ENCODE data around the gene MCL1.

Gene MCL1

DNA sequence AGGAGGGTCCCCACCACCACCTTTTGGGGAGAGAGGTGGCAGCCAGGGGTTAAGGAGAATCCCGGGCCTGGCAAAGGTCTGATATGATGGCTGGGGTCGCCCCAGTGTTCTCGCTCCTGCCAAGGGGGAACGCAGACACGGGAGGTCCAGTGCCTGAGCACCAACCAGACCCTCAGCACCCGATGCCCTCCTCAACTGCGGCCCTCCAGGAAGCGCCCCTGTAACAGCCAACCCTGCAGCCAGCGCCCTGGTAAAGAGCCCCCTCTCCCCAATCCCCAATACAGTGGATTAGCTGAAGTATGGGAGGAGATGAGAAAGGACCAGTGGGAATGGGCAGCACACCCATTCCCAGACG, 19.8 kb downstream of the MCL1 start:
- Mint-ChIP-seq H3K4me3 (peak overlapping the region; percentile 73), H3K27ac (peak overlapping the region; percentile 100), H3K27me3 (ENCODE audit: low read depth) (no peaks in the 10 kb centered on the region), H3K4me1 (ENCODE audit: low read depth) (peaks cover 36% of the 10 kb centered on the region), H3K36me3 (ENCODE audit: low read depth) (peaks cover 12% of the 10 kb centered on the region), H3K9me3 (no peaks in the 10 kb centered on the region)

DNA sequence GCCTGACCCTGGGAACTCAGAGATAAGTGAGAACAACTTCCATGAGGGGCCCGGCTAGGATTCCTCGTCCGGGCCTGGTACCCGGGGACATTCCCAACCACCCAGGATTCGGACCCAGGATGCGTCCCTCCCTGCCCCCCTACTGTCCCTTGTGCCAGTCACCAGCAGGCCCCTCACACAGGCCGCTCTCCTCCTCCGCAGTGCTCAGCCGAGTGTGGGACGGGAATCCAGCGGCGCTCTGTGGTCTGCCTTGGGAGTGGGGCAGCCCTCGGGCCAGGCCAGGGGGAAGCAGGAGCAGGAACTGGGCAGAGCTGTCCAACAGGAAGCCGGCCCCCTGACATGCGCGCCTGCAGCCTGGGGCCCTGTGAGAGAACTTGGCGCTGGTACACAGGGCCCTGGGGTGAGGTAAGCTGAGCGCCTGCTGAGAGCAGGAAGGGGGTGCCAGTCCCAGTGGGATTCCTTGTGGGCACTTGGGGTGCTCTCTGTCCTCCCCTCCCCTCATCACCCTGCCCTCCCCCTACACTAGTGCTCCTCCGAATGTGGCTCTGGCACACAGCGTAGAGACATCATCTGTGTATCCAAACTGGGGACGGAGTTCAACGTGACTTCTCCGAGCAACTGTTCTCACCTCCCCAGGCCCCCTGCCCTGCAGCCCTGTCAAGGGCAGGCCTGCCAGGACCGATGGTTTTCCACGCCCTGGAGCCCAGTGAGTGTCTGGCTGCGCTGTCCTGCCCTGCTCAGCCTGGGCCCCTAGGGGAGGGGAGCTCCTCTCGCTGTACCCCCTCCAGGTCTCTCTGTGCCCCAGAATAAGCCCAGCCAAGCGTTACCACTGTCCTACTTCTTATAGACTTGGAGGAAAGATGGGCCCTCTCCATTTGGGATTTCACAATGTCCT, 20.4 kb downstream of the MCL1 start:
- H3K36me3 Mint-ChIP-seq (ENCODE audit: low read depth), result peaks cover 11% of the 10 kb centered on the region
- no peak overlapping the region for H3K27ac Mint-ChIP-seq
- no peaks in the 10 kb centered on the region for H3K27me3 Mint-ChIP-seq (ENCODE audit: low read depth)
- H3K4me1 Mint-ChIP-seq (ENCODE audit: low read depth), result peaks cover 33% of the 10 kb centered on the region
- H3K9me3 Mint-ChIP-seq, result no peaks in the 10 kb centered on the region
- H3K4me3 Mint-ChIP-seq, result no peak overlapping the region

- Mint-ChIP-seq H3K36me3 (ENCODE audit: low read depth) (peaks cover 7% of the 10 kb centered on the region), H3K27ac (no peak overlapping the region), H3K4me3 (no peak overlapping the region), H3K27me3 (ENCODE audit: low read depth) (no peaks in the 10 kb centered on the region), H3K9me3 (no peaks in the 10 kb centered on the region), H3K4me1 (ENCODE audit: low read depth) (peaks cover 27% of the 10 kb centered on the region)
Observed at GRCh38 chr1:150558303-150558704, 21.1 kb downstream of the MCL1 start.

DNA sequence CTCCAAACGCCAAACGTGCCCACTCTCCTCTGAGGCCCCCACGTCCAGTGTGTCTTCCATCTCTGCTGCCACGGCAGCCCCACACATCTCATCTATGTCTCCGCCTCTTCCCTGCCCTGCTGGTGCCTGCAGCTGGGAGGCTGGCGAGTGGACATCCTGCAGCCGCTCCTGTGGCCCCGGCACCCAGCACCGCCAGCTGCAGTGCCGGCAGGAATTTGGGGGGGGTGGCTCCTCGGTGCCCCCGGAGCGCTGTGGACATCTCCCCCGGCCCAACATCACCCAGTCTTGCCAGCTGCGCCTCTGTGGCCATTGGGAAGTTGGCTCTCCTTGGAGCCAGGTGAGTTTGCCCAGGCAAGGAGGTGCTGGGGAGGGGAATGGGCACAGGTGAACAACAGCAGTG, 21.6 kb downstream of the MCL1 start:
- no peaks in the 10 kb centered on the region for H3K27me3 Mint-ChIP-seq (ENCODE audit: low read depth)
- peaks cover 7% of the 10 kb centered on the region for H3K36me3 Mint-ChIP-seq (ENCODE audit: low read depth)
- H3K4me3 Mint-ChIP-seq, result no peak overlapping the region
- no peaks in the 10 kb centered on the region for H3K9me3 Mint-ChIP-seq
- H3K27ac Mint-ChIP-seq, result no peak overlapping the region
- peaks cover 22% of the 10 kb centered on the region for H3K4me1 Mint-ChIP-seq (ENCODE audit: low read depth)

GRCh38 chr1:150557065-150557600, 22.3 kb downstream of the MCL1 start:
- H3K9me3 Mint-ChIP-seq, result no peaks in the 10 kb centered on the region
- no peak overlapping the region for H3K4me3 Mint-ChIP-seq
- H3K4me1 Mint-ChIP-seq (ENCODE audit: low read depth), result peaks cover 21% of the 10 kb centered on the region
- no peak overlapping the region for H3K27ac Mint-ChIP-seq
- no peaks in the 10 kb centered on the region for H3K27me3 Mint-ChIP-seq (ENCODE audit: low read depth)
- H3K36me3 Mint-ChIP-seq (ENCODE audit: low read depth), result peaks cover 7% of the 10 kb centered on the region

GRCh38 chr1:150555971-150556865, 23.2 kb downstream of the MCL1 start:
- H3K27me3 Mint-ChIP-seq (ENCODE audit: low read depth), result peaks cover 2% of the 10 kb centered on the region
- peaks cover 25% of the 10 kb centered on the region for H3K4me1 Mint-ChIP-seq (ENCODE audit: low read depth)
- peaks cover 5% of the 10 kb centered on the region for H3K36me3 Mint-ChIP-seq (ENCODE audit: low read depth)
- H3K27ac Mint-ChIP-seq, result no peak overlapping the region
- no peaks in the 10 kb centered on the region for H3K9me3 Mint-ChIP-seq
- no peak overlapping the region for H3K4me3 Mint-ChIP-seq

DNA sequence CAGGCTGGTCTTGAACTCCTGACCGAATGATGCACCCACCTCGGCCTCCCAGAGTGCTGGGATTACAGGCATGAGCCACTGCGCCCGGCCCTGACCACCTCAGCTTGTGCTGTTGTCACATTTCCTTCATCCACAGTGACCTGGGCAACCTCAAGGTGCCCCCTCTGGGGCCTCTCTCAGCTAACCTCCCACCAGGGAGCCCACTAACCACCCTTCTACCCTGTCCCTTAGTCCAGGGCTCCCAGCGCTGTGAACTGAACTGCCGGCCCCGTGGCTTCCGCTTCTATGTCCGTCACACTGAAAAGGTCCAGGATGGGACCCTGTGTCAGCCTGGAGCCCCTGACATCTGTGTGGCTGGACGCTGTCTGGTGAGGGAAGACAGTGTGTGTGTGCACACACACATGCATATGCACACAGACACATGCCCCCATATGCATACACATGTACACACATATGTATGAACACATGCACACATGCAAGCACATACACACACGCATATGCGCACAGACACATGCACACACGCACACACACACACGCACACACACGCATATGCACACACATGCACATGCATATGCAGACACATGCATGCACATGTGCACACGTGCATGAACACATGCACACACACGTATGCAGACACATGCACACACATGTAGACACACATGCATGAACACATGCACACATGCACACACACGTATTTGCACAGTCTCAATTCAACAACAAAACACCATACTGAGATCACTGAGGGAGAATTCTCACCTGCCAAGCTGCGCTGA, 24.0 kb downstream of the MCL1 start:
- no peaks in the 10 kb centered on the region for H3K9me3 Mint-ChIP-seq
- peaks cover 23% of the 10 kb centered on the region for H3K4me1 Mint-ChIP-seq (ENCODE audit: low read depth)
- peaks cover 5% of the 10 kb centered on the region for H3K36me3 Mint-ChIP-seq (ENCODE audit: low read depth)
- H3K27ac Mint-ChIP-seq, result no peak overlapping the region
- peaks cover 10% of the 10 kb centered on the region for H3K27me3 Mint-ChIP-seq (ENCODE audit: low read depth)
- no peak overlapping the region for H3K4me3 Mint-ChIP-seq

DNA sequence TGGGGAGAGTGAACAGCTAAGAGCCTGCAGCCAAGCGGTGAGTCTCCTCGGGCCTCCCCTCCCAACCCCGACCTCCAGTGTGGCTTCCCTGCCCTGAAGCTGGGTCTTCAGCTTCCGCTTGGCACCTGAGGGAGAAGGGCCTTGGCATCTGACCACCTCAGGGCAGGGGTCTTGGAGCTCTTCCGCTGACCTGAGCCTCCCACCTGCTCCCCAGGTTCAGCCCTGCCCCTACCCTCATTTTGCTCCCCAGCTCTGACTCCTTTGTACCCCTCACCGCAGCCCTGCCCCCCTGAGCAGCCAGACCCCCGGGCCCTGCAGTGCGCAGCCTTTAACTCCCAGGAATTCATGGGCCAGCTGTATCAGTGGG, 25.3 kb downstream of the MCL1 start:
- Mint-ChIP-seq H3K4me1 (ENCODE audit: low read depth) (peaks cover 17% of the 10 kb centered on the region), H3K36me3 (ENCODE audit: low read depth) (peaks cover 5% of the 10 kb centered on the region), H3K4me3 (no peak overlapping the region), H3K27me3 (ENCODE audit: low read depth) (peaks cover 16% of the 10 kb centered on the region), H3K9me3 (no peaks in the 10 kb centered on the region), H3K27ac (no peak overlapping the region)

GRCh38 chr1:150553392-150554085, 25.9 kb downstream of the MCL1 start:
- no peaks in the 10 kb centered on the region for H3K9me3 Mint-ChIP-seq
- H3K4me3 Mint-ChIP-seq, result no peak overlapping the region
- H3K27me3 Mint-ChIP-seq (ENCODE audit: low read depth), result peaks cover 17% of the 10 kb centered on the region
- H3K4me1 Mint-ChIP-seq (ENCODE audit: low read depth), result peaks cover 18% of the 10 kb centered on the region
- peaks cover 5% of the 10 kb centered on the region for H3K36me3 Mint-ChIP-seq (ENCODE audit: low read depth)
- no peak overlapping the region for H3K27ac Mint-ChIP-seq

DNA sequence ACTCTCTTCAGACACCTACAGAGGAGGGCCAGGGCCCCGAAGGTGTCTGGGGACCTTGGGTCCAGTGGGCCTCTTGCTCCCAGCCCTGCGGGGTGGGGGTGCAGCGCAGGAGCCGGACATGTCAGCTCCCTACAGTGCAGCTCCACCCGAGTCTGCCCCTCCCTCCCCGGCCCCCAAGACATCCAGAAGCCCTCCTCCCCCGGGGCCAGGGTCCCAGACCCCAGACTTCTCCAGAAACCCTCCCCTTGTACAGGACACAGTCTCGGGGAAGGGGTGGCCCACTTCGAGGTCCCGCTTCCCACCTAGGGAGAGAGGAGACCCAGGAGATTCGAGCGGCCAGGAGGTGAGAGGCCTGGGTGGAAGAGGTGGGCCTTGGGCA, 26.5 kb downstream of the MCL1 start:
- H3K27me3 Mint-ChIP-seq (ENCODE audit: low read depth), result peaks cover 19% of the 10 kb centered on the region
- peaks cover 21% of the 10 kb centered on the region for H3K4me1 Mint-ChIP-seq (ENCODE audit: low read depth)
- H3K27ac Mint-ChIP-seq, result peak overlapping the region; percentile 47
- no peak overlapping the region for H3K4me3 Mint-ChIP-seq
- H3K36me3 Mint-ChIP-seq (ENCODE audit: low read depth), result peaks cover 5% of the 10 kb centered on the region
- no peaks in the 10 kb centered on the region for H3K9me3 Mint-ChIP-seq

- Mint-ChIP-seq H3K4me3 (no peak overlapping the region), H3K27ac (peak overlapping the region; percentile 47), H3K36me3 (ENCODE audit: low read depth) (peaks cover 5% of the 10 kb centered on the region), H3K27me3 (ENCODE audit: low read depth) (peaks cover 19% of the 10 kb centered on the region), H3K9me3 (no peaks in the 10 kb centered on the region), H3K4me1 (ENCODE audit: low read depth) (peaks cover 21% of the 10 kb centered on the region)
Observed at GRCh38 chr1:150552128-150552910, 27.1 kb downstream of the MCL1 start.

DNA sequence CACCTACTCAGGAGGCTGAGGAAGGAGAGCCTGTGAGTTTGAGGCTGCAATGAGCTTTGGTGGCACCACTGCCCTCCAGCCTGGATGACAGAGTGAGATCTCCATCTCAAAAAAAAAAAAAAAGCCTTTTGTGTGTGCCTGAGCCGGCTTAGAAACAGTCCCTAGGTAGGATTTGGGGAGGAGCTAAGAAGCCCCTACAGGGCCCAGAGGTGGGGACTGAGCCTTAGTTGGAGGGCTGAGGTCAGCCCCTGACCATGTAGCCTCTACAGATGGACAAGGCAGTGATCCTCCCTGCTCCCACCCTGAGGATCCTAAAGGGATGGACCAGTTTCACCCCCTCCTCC, 27.7 kb downstream of the MCL1 start:
- peaks cover 5% of the 10 kb centered on the region for H3K36me3 Mint-ChIP-seq (ENCODE audit: low read depth)

GRCh38 chr1:150551051-150551783, 28.2 kb downstream of the MCL1 start:
- peak overlapping the region; percentile 34 for H3K4me3 Mint-ChIP-seq
- H3K27ac Mint-ChIP-seq, result peak overlapping the region; percentile 52
- peaks cover 21% of the 10 kb centered on the region for H3K4me1 Mint-ChIP-seq (ENCODE audit: low read depth)
- H3K27me3 Mint-ChIP-seq (ENCODE audit: low read depth), result peaks cover 24% of the 10 kb centered on the region
- peaks cover 5% of the 10 kb centered on the region for H3K36me3 Mint-ChIP-seq (ENCODE audit: low read depth)
- no peaks in the 10 kb centered on the region for H3K9me3 Mint-ChIP-seq

More for the DNA sequence above, 27.7 kb downstream of the MCL1 start:
- H3K9me3 Mint-ChIP-seq, result no peaks in the 10 kb centered on the region
- peaks cover 21% of the 10 kb centered on the region for H3K4me1 Mint-ChIP-seq (ENCODE audit: low read depth)
- no peak overlapping the region for H3K4me3 Mint-ChIP-seq
- peaks cover 20% of the 10 kb centered on the region for H3K27me3 Mint-ChIP-seq (ENCODE audit: low read depth)
- no peak overlapping the region for H3K27ac Mint-ChIP-seq
